Thoracic aorta (tissue), 2 donors: ENCODE results near the gene ST6GALNAC3. TPM values are rescaled to one million over a fixed set of nuclear protein-coding genes. Genes with fewer than 3 reads are reported as not detected.

Experiments
- ATAC-seq: fragments of 150-250 bp; one replicate; pipeline ENCODE4 v1.8.0; 2017; ENCODE audit warnings: low read depth; ENCODE audit not compliant: insufficient number of reproducible peaks, low FRiP score
- DNase-seq: peaks from one replicate; pipeline ENCODE4 v3.0.0-alpha.2; 2020; ENCODE audit warnings: low spot score
- H3K27ac ChIP-seq, 2 donors: fragments of 200-600 bp; sonication (generic); 1 replicate in 1 of 2; 2 replicates in 1 of 2; pipeline ENCODE4 v1.5.1; 2016; ENCODE audit warnings: mild to moderate bottlenecking in 2 of 2, moderate library complexity in 2 of 2
- H3K27me3 ChIP-seq: fragments of 200-600 bp; sonication (generic); replicated peaks from 2 replicates; pipeline ENCODE4 v1.6.0; 2016; ENCODE audit warnings: mild to moderate bottlenecking; ENCODE audit not compliant: insufficient read depth
- H3K36me3 ChIP-seq: fragments of 200-600 bp; sonication (generic); one replicate; pipeline ENCODE4 v1.5.1; 2016
- H3K4me1 ChIP-seq, 2 donors: fragments of 200-600 bp; sonication (generic); 1 replicate in 1 of 2; 2 replicates in 1 of 2; pipeline versions ENCODE4 v1.5.1 to v1.6.0; 2016; ENCODE audit warnings: low read depth in 2 of 2, mild to moderate bottlenecking in 1 of 2; ENCODE audit not compliant: control insufficient read depth in 1 of 2
- H3K4me3 ChIP-seq: fragments of 200-600 bp; sonication (generic); 2 replicates; pipeline ENCODE4 v1.5.1; 2016; ENCODE audit warnings: mild to moderate bottlenecking
- H3K9me3 ChIP-seq: fragments of 200-600 bp; sonication (generic); 2 replicates; pipeline ENCODE4 v1.5.1; 2016
- total RNA-seq, 2 donors: library from RNA; depleted of rRNA; stranded (reverse); fragments of >200 nt; gene quantifications; one replicate each; pipeline versions ENCODE4 v1.1.0 to v1.2.3, GENCODE V29; 2016
- TF ChIP-seq, protein P1 (sequence below): fragments of 200-600 bp; sonication (generic); IDR thresholded peaks from one replicate; pipeline ENCODE4 v1.5.1; 2019; ENCODE audit warnings: antibody characterized with exemption

ST6GALNAC3 gene
- total RNA-seq, 2 donors from 2014 or later: 1.4 to 9.5 TPM

DNA sequence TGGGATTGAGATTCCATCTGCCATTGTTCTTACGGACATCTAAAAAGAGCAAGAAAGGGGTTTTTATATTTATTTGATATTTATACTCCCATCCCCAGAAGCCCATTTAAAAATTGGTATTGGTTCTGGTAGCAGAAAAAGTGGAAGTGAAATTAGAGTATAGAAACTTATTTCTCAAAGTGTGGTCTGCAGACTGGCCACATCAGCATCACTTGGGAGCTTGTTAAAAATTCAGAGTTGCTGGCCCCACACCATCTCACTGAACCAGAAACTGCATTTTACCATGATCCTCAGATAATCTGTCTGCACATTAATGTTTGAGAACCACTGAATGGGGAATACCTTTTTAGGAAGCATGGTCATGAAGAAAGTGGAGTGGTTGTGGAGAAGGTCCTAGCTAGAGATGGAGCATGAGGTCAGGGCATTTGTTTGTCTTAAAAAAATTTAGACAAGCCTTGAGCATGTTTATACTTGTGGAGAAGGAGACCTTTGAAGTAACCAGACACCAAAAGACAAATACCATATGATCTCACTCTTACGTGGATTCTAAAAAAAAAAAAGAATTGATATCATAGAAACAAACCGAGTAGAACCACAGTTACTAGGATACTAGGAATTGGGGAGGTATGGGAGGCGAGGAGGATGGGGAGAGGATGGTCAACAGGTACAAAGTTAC lies 116.3 kb downstream of the ST6GALNAC3 start:
- Histone ChIP-seq H3K4me1 (no peaks in the 10 kb centered on the region), H3K27me3 (no peaks in the 10 kb centered on the region), H3K36me3 (no peaks in the 10 kb centered on the region), H3K27ac (no peak overlapping the region), H3K9me3 (no peaks in the 10 kb centered on the region), H3K4me3 (no peak overlapping the region)
- DNase-seq (no peak), ATAC-seq (no peak)
- TF ChIP-seq, protein P1, sequence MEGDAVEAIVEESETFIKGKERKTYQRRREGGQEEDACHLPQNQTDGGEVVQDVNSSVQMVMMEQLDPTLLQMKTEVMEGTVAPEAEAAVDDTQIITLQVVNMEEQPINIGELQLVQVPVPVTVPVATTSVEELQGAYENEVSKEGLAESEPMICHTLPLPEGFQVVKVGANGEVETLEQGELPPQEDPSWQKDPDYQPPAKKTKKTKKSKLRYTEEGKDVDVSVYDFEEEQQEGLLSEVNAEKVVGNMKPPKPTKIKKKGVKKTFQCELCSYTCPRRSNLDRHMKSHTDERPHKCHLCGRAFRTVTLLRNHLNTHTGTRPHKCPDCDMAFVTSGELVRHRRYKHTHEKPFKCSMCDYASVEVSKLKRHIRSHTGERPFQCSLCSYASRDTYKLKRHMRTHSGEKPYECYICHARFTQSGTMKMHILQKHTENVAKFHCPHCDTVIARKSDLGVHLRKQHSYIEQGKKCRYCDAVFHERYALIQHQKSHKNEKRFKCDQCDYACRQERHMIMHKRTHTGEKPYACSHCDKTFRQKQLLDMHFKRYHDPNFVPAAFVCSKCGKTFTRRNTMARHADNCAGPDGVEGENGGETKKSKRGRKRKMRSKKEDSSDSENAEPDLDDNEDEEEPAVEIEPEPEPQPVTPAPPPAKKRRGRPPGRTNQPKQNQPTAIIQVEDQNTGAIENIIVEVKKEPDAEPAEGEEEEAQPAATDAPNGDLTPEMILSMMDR: no peak

DNA sequence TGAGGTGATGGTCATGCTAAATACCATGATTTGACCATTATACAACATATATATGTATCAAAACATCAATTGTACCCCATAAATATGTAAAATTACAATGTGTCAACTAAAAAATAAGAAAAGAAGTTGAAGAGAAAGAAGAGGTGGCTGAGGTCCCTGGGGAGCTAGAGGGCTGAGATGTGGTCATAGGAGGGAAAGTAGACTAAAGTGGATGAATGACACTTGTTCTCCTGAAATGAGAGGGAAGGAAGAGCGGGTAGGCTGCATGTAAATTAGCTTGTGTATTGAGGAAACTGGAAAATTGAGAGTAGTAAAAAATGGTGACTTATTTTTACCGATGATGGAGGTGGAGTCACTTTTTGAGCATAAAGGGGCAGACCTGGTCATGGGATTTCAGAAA lies 117.0 kb downstream of the ST6GALNAC3 start:
- Histone ChIP-seq H3K9me3 (no peaks in the 10 kb centered on the region), H3K4me1 (no peaks in the 10 kb centered on the region), H3K27ac (no peak overlapping the region), H3K36me3 (no peaks in the 10 kb centered on the region), H3K4me3 (no peak overlapping the region), H3K27me3 (no peaks in the 10 kb centered on the region)
- ATAC-seq: no peak
- TF ChIP-seq, protein P1: no peak
- no peak for DNase-seq

DNA sequence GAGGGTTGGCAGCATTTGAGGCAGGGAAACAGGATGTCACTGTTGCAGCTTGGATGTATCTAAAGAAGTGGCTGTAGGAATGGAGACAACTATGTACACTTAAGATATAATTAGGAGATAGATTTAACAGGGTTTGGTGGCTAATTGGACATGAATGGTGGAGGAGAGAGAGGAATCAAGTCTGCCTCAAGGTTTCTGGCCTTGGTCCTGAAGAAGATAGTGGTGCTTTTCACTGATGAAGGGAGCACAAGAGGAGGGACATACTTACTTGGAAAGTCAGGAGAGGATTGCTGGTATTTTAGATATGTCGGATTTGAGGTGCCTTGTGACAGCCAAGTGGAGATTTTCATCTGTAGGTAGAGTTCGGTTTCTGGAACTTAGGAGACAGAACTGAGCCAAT lies 123.9 kb downstream of the ST6GALNAC3 start:
- no peaks in the 10 kb centered on the region for H3K4me1 ChIP-seq
- DNase-seq: no peak
- no peaks in the 10 kb centered on the region for H3K36me3 ChIP-seq
- no peak overlapping the region for H3K4me3 ChIP-seq
- TF ChIP-seq, protein P1: no peak
- no peaks in the 10 kb centered on the region for H3K27me3 ChIP-seq
- H3K9me3 ChIP-seq: no peaks in the 10 kb centered on the region
- no peak for ATAC-seq
- no peak overlapping the region for H3K27ac ChIP-seq

- TF ChIP-seq, protein P1: no peak
- H3K4me1 ChIP-seq: peaks cover 4 to 5% of the 10 kb centered on the region in 2 donors
- no peak for ATAC-seq
- H3K27me3 ChIP-seq: no peaks in the 10 kb centered on the region
- H3K36me3 ChIP-seq: no peaks in the 10 kb centered on the region
- H3K4me3 ChIP-seq: no peak overlapping the region
- H3K9me3 ChIP-seq: no peaks in the 10 kb centered on the region
- no peak for DNase-seq
- H3K27ac ChIP-seq: no peak overlapping the region
Observed at GRCh38 chr1:76202670-76203069, 128.1 kb downstream of the ST6GALNAC3 start.

DNA sequence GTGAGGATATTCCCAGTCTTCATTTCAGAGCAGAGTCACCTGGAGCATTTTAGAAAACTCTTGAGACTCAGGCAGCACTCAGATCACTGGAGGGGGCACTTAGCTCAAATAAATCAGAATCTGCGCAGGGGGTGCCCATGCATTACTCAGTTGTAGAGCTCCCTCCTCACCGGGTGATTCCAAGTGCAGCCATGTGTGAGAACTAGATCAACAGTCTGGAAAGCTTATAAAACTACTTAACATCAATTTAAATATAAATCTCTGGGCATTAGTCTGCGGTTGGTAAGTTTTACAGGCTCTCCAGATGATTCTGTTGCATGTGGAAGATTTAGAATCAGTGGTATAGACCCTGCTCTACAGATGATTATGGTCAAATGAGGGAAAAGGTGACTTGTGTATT lies 128.6 kb downstream of the ST6GALNAC3 start:
- no peak for ATAC-seq
- H3K27ac ChIP-seq: no peak overlapping the region
- H3K9me3 ChIP-seq: no peaks in the 10 kb centered on the region
- H3K27me3 ChIP-seq: no peaks in the 10 kb centered on the region
- TF ChIP-seq, protein P1: no peak
- H3K4me1 ChIP-seq: peaks cover 4 to 5% of the 10 kb centered on the region in 2 donors
- H3K4me3 ChIP-seq: no peak overlapping the region
- no peaks in the 10 kb centered on the region for H3K36me3 ChIP-seq
- DNase-seq: no peak
